ENCODE measurements around the gene SRP54. TPM values are rescaled to one million over a fixed set of nuclear protein-coding genes. Genes with fewer than 3 reads are reported as not detected.

The SRP54 gene
- total RNA-seq, 1 experiment from 2014 or later, result 57.6 TPM

- CTCF ChIA-PET, result interaction anchor here (0.6 kb wide), 1 partner anchor 373 kb away, joined by 4 read pairs; no protein-coding TSS in a partner anchor
- Mint-ChIP-seq H3K4me1 (ENCODE audit: low read depth, unreplicated experiment) (peaks cover 17% of the 10 kb centered on the region), H3K27ac (ENCODE audit: unreplicated experiment) (no peak overlapping the region), H3K9me3 (ENCODE audit: low read depth, unreplicated experiment) (no peaks in the 10 kb centered on the region), H3K27me3 (ENCODE audit: unreplicated experiment) (no peaks in the 10 kb centered on the region), H3K36me3 (ENCODE audit: insufficient read depth, unreplicated experiment) (peaks cover 22% of the 10 kb centered on the region), H3K4me3 (ENCODE audit: low read depth, unreplicated experiment) (no peak overlapping the region)
- BruUV-seq (replicated peaks), result no TSS peak
- no peak for DNase-seq
- no peak for TF ChIP-seq CTCF (IDR thresholded peaks at IDR 0.05; ENCODE audit: unreplicated experiment)
- intact Hi-C loops (cut with micrococcal nuclease; ENCODE audit: unreplicated experiment), result no loop called here
Measured at GRCh38 chr14:35043046-35043445, 60.3 kb downstream of the SRP54 start.

- intact Hi-C loops (cut with micrococcal nuclease; ENCODE audit: unreplicated experiment), result no loop called here
- DNase-seq, result no peak
Measured at GRCh38 chr14:35044939-35045797, 62.4 kb downstream of the SRP54 start.

GRCh38 chr14:35045798-35046047, 62.9 kb downstream of the SRP54 start:
- BruUV-seq (replicated peaks), result no TSS peak
- peaks cover 26% of the 10 kb centered on the region for H3K36me3 Mint-ChIP-seq (ENCODE audit: insufficient read depth, unreplicated experiment)
- peak overlapping the region; percentile 92 for H3K27ac Mint-ChIP-seq (ENCODE audit: unreplicated experiment)
- H3K4me1 Mint-ChIP-seq (ENCODE audit: low read depth, unreplicated experiment), result peaks cover 22% of the 10 kb centered on the region
- H3K4me3 Mint-ChIP-seq (ENCODE audit: low read depth, unreplicated experiment), result peak overlapping the region; percentile 98
- DNase-seq, result no peak
- no peaks in the 10 kb centered on the region for H3K9me3 Mint-ChIP-seq (ENCODE audit: low read depth, unreplicated experiment)
- intact Hi-C loops (cut with micrococcal nuclease; ENCODE audit: unreplicated experiment), result no loop called here
- no peak for TF ChIP-seq CTCF (IDR thresholded peaks at IDR 0.05; ENCODE audit: unreplicated experiment)
- H3K27me3 Mint-ChIP-seq (ENCODE audit: unreplicated experiment), result no peaks in the 10 kb centered on the region
- CTCF ChIA-PET, result no interaction called here

More at GRCh38 chr14:35044939-35045797, 62.4 kb downstream of the SRP54 start:
- Mint-ChIP-seq H3K36me3 (ENCODE audit: insufficient read depth, unreplicated experiment) (peaks cover 22% of the 10 kb centered on the region), H3K27me3 (ENCODE audit: unreplicated experiment) (no peaks in the 10 kb centered on the region), H3K9me3 (ENCODE audit: low read depth, unreplicated experiment) (no peaks in the 10 kb centered on the region), H3K4me3 (ENCODE audit: low read depth, unreplicated experiment) (peak overlapping the region; percentile 98), H3K4me1 (ENCODE audit: low read depth, unreplicated experiment) (peaks cover 22% of the 10 kb centered on the region), H3K27ac (ENCODE audit: unreplicated experiment) (peak overlapping the region; percentile 92)
- BruUV-seq (replicated peaks), result TSS peak; percentile 87
- CTCF ChIA-PET, result no interaction called here
- no peak for TF ChIP-seq CTCF (IDR thresholded peaks at IDR 0.05; ENCODE audit: unreplicated experiment)

GRCh38 chr14:35046048-35046750, 63.4 kb downstream of the SRP54 start, which contains the start of gene FAM177A1:
Gene FAM177A1 (plus strand): TSS chr14:35046272. CDS start chr14:35046464, 192 bp downstream.
- Mint-ChIP-seq H3K36me3 (ENCODE audit: insufficient read depth, unreplicated experiment) (peaks cover 27% of the 10 kb centered on the region), H3K27me3 (ENCODE audit: unreplicated experiment) (no peaks in the 10 kb centered on the region), H3K9me3 (ENCODE audit: low read depth, unreplicated experiment) (no peaks in the 10 kb centered on the region), H3K27ac (ENCODE audit: unreplicated experiment) (peak within 1 kb of the TSS; percentile 92), H3K4me1 (ENCODE audit: low read depth, unreplicated experiment) (peaks cover 22% of the 10 kb centered on the region), H3K4me3 (ENCODE audit: low read depth, unreplicated experiment) (peak within 1 kb of the TSS; percentile 98)
- DNase-seq, result peak; percentile 97
- no TSS peak for BruUV-seq (replicated peaks)
- CTCF ChIA-PET, result interaction anchor here (0.7 kb wide), 1 partner anchor 375 kb away, joined by 4 read pairs; no protein-coding TSS in a partner anchor
- intact Hi-C loops (cut with micrococcal nuclease; ENCODE audit: unreplicated experiment), result no loop called here
- TF ChIP-seq CTCF (IDR thresholded peaks at IDR 0.05; ENCODE audit: unreplicated experiment), result no peak

Data from Calu3 (cell line).